Cardiac muscle cell (in vitro differentiated cells and primary cell): ENCODE measurements around the gene EXOC6B. TPM values are rescaled to one million over a fixed set of nuclear protein-coding genes. Genes with fewer than 3 reads are reported as not detected.

ENCODE experiments used
- DNase-seq, 2 donors: peaks; one replicate each; pipeline versions ENCODE4 v3.0.0 to v3.0.0-alpha.2; 2010 to 2017; ENCODE audit warnings: low read depth in 1 of 2, low spot score in 1 of 2
- H3K27ac ChIP-seq: fragments of 200-600 bp; sonication (generic); 2 replicates; pipeline ENCODE4 v1.5.1; 2016
- H3K27me3 ChIP-seq: fragments of 200-600 bp; sonication (generic); 2 replicates; pipeline ENCODE4 v1.6.0; 2016; ENCODE audit warnings: control low read depth
- H3K36me3 ChIP-seq: fragments of 200-600 bp; sonication (generic); 2 replicates; pipeline ENCODE4 v1.5.1; 2016; ENCODE audit warnings: control low read depth
- H3K4me1 ChIP-seq: fragments of 200-600 bp; sonication (generic); 2 replicates; pipeline ENCODE4 v1.8.1; 2017; ENCODE audit warnings: low read depth, mild to moderate bottlenecking, mixed run types
- H3K4me3 ChIP-seq: fragments of 200-600 bp; sonication (generic); 2 replicates; pipeline ENCODE4 v1.5.1; 2016; ENCODE audit warnings: mild to moderate bottlenecking
- H3K9me3 ChIP-seq: fragments of 200-600 bp; sonication (generic); 2 replicates; pipeline ENCODE4 v1.5.1; 2017; ENCODE audit warnings: low read depth, mild to moderate bottlenecking, control low read depth
- polyA plus RNA-seq: library from polyadenylated mRNA; unstranded; fragments of >200 nt; fragmentation: Nextera tagmentation; extraction: Ambion mirVana; gene quantifications from 2 replicates; pipeline ENCODE4 v1.2.1, GENCODE V29; 2016
- total RNA-seq: library from RNA; depleted of rRNA; stranded (reverse); fragments of >200 nt; gene quantifications from 2 replicates; pipeline ENCODE4 v1.2.3, GENCODE V29; 2016
- TF ChIP-seq, protein P1 (sequence below): IDR thresholded peaks from 2 replicates; pipeline ENCODE4 v1.5.1; 2012; ENCODE audit warnings: low read depth, mild to moderate bottlenecking, low read length

Gene EXOC6B
- total and polyA plus RNA-seq, 2 experiments from 2014 or later = 21.7 to 23.9 TPM

DNA sequence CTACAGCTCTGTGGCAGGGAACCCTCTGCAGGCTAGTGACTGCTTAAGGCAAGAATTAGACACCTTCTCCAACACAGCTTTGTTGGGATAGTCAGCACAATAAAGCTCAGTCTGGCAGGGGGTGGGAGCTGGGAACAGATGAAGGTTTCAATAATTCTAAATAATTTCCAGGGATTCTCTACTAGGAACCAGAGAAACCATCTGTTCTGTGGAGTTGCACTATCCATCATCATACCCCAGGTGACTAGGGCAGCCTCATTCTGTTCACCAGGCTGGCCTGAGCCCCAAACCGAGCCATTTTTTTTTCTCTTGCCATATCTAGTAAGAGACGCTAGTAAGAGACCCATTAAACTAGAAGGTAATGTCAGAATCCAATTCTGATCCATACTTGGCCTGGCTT is 642.4 kb downstream of the EXOC6B start:
- TF ChIP-seq, protein P1, sequence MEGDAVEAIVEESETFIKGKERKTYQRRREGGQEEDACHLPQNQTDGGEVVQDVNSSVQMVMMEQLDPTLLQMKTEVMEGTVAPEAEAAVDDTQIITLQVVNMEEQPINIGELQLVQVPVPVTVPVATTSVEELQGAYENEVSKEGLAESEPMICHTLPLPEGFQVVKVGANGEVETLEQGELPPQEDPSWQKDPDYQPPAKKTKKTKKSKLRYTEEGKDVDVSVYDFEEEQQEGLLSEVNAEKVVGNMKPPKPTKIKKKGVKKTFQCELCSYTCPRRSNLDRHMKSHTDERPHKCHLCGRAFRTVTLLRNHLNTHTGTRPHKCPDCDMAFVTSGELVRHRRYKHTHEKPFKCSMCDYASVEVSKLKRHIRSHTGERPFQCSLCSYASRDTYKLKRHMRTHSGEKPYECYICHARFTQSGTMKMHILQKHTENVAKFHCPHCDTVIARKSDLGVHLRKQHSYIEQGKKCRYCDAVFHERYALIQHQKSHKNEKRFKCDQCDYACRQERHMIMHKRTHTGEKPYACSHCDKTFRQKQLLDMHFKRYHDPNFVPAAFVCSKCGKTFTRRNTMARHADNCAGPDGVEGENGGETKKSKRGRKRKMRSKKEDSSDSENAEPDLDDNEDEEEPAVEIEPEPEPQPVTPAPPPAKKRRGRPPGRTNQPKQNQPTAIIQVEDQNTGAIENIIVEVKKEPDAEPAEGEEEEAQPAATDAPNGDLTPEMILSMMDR = no peak
- Histone ChIP-seq H3K27me3 (no peaks in the 10 kb centered on the region), H3K36me3 (no peaks in the 10 kb centered on the region), H3K4me3 (no peak overlapping the region), H3K27ac (no peak overlapping the region), H3K4me1 (no peaks in the 10 kb centered on the region), H3K9me3 (no peaks in the 10 kb centered on the region)
- DNase-seq = no peak

- H3K4me3 ChIP-seq = no peak overlapping the region
- H3K4me1 ChIP-seq = no peaks in the 10 kb centered on the region
- H3K36me3 ChIP-seq = no peaks in the 10 kb centered on the region
- DNase-seq = no peak
- H3K27me3 ChIP-seq = no peaks in the 10 kb centered on the region
- H3K9me3 ChIP-seq = no peaks in the 10 kb centered on the region
- TF ChIP-seq, protein P1 = no peak
- no peak overlapping the region for H3K27ac ChIP-seq
Observed at GRCh38 chr2:72183016-72183415, 642.8 kb downstream of the EXOC6B start.

DNA sequence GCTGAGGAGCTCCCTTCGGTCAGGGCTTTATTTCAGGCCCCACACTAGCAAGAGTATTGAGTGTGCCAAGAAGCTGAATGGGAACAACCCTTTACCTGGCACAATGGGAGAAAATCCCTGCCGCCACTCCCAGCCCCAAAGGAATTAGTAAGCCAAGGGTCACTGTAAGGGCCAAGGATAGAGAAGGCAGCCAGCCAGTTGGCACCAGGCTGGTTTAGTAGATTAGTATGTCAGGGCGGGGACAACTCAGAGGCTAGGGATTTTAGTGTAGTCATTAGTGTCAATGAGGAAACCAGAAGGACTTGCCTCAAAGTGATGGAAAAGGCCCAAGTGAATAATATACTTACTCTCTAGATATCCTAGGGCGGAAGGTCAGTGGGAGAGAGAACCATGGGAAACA is 643.3 kb downstream of the EXOC6B start:
- Histone ChIP-seq H3K4me3 (no peak overlapping the region), H3K4me1 (no peaks in the 10 kb centered on the region), H3K27me3 (no peaks in the 10 kb centered on the region), H3K9me3 (no peaks in the 10 kb centered on the region), H3K36me3 (no peaks in the 10 kb centered on the region), H3K27ac (no peak overlapping the region)
- TF ChIP-seq, protein P1 = no peak
- DNase-seq = no peak

DNA sequence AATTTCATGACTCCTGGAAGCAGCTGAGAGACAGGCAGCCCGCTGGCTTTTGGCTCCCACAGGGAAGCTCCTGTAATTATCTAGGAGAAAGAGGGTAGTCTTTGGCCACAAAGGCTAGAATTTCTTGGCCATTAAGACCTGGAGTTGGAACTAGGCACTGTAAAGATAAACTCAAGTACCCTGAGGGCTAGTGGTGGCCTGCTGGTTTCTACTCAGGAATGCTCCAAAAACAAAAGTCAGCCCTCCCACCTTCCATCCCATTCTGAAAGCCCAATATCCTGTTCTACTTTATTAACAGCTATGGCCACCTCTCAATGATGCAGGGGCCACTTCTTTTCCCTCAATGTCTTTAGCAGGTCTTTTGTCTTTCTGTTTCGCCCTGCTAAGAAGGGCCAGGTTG is 644.2 kb downstream of the EXOC6B start:
- Histone ChIP-seq H3K27me3 (no peaks in the 10 kb centered on the region), H3K4me3 (no peak overlapping the region), H3K9me3 (no peaks in the 10 kb centered on the region), H3K4me1 (no peaks in the 10 kb centered on the region), H3K27ac (no peak overlapping the region), H3K36me3 (no peaks in the 10 kb centered on the region)
- DNase-seq = no peak
- TF ChIP-seq, protein P1 = no peak

DNA sequence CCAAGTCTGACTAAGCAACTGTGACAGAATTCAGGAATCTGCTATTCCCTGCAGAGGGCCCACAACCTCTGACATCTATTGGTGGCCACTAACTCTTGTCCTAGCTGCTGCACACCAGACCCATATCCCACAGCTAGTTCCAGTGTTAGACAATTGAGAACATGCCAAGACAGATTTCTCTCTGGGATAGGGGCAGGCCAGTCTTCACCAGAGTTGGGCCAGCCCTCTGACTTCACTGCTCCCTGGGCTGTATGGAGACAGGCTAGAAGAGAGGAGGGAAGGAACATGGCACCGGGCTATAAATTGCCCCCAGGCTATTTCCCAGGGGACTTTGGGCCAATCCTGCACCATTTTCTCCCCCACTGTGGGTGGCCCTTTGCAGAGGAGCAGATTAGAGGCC is 645.5 kb downstream of the EXOC6B start:
- DNase-seq = no peak
- Histone ChIP-seq H3K27ac (no peak overlapping the region), H3K4me3 (no peak overlapping the region), H3K36me3 (no peaks in the 10 kb centered on the region), H3K4me1 (no peaks in the 10 kb centered on the region), H3K27me3 (no peaks in the 10 kb centered on the region), H3K9me3 (no peaks in the 10 kb centered on the region)
- TF ChIP-seq, protein P1 = no peak

DNA sequence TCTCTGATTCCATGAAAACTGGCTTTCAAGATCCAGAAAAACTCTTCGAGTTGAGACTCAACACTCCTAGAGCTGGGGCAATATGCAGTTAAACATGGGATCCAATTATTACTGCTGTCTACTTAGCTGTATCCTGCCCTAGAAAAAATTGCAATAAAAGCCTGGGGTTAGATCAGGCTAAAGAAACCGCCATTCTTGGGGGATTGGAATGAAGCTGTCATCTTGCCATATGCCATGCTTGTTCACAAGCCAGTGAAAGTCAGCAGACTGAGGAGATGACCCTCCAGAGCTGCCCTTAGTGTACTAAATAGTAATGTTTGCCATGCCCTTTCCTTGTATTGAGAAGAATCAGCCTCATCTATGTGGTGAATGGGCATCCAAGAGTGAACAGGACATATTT is 647.3 kb downstream of the EXOC6B start:
- TF ChIP-seq, protein P1 = no peak
- Histone ChIP-seq H3K4me3 (no peak overlapping the region), H3K36me3 (no peaks in the 10 kb centered on the region), H3K9me3 (no peaks in the 10 kb centered on the region), H3K27me3 (no peaks in the 10 kb centered on the region), H3K27ac (no peak overlapping the region), H3K4me1 (no peaks in the 10 kb centered on the region)
- no peak for DNase-seq
